ENCODE measurements around the gene PEF1.

PEF1 gene

DNA sequence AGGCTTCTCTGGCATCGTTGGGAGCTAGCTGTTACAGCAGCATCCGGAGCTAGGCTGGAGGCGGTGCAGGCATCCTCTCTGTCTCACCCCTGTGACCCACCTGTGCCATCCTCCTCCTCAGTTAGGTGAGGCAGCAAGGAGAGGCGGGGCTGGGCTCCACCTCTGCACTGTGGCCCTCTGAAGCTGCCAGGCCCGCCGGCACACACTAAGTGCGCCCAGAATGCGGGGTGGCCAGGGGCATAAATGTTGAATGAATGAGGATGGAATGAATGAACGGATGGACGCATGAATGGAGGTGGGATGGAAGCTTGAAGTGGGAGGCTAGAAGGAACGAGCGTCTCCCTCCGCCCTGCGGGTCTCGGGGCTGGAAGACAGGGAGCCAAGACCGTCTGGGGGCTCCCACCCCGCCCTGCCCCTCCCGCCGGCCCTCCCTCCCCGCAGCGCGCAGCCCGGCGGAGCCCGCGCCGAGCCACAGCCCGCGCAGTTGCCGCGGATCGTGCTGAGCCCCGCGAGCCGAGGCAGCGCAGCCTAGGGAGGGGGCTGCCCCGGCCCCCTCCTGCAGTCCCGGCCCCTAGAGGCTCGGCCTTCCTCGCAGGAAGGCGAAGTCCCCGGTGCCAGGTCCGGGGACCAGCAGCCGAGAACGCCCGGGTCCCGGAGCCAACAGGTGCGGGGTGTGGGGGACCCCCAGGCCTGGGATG lies 27.3 kb downstream of the PEF1 start, which contains the start of gene HCRTR1:
Gene HCRTR1 (plus strand): TSS at position 472 of the 698 bp plus-strand sequence. CDS start 1,504 bp downstream, outside the sequence.
- POLR2A ChIA-PET, result no interaction called here
- TF ChIP-seq, protein P1, sequence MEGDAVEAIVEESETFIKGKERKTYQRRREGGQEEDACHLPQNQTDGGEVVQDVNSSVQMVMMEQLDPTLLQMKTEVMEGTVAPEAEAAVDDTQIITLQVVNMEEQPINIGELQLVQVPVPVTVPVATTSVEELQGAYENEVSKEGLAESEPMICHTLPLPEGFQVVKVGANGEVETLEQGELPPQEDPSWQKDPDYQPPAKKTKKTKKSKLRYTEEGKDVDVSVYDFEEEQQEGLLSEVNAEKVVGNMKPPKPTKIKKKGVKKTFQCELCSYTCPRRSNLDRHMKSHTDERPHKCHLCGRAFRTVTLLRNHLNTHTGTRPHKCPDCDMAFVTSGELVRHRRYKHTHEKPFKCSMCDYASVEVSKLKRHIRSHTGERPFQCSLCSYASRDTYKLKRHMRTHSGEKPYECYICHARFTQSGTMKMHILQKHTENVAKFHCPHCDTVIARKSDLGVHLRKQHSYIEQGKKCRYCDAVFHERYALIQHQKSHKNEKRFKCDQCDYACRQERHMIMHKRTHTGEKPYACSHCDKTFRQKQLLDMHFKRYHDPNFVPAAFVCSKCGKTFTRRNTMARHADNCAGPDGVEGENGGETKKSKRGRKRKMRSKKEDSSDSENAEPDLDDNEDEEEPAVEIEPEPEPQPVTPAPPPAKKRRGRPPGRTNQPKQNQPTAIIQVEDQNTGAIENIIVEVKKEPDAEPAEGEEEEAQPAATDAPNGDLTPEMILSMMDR (IDR thresholded peaks at IDR 0.05; ENCODE audit: control extremely low read depth, extremely low read depth, low read depth, missing control alignments), result no peak
- DNase-seq (ENCODE audit: extremely low spot score), result no peak
- CTCF ChIA-PET, result interaction anchor here (1.1 to 4.2 kb wide), 18 partner anchors 10 to 79 kb away, joined by 3 to 52 read pairs (median 7); partner anchors contain the start of gene PEF1

DNA sequence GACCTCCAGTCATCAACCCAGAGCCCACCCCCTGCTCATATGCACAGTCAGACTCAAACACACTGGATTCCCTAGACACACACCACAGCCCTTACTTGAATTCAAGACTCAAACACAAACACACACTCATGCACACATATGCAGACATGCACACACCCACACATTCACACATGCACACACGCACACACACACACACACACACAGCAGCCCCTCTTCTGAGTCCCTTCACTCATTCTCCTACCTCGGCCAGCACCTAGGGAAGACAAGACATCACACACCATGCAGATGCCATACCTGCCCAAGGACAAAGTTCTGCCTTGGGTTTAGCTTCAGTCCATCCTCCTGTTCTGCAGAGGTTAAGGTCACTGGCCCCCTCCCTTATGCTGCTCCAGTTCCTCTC lies 28.7 kb downstream of the PEF1 start:
- TF ChIP-seq, protein P1 (IDR thresholded peaks at IDR 0.05; ENCODE audit: control extremely low read depth, extremely low read depth, low read depth, missing control alignments), result no peak
- ChIA-PET CTCF (interaction anchor here (3.6 to 4.2 kb wide), 3 partner anchors 13 to 53 kb away, joined by 20 to 52 read pairs (median 28); no protein-coding TSS in a partner anchor), POLR2A (interaction anchor here (0.6 kb wide), 1 partner anchor 10 kb away, joined by 5 read pairs; no protein-coding TSS in a partner anchor)
- no peak for DNase-seq (ENCODE audit: extremely low spot score)

DNA sequence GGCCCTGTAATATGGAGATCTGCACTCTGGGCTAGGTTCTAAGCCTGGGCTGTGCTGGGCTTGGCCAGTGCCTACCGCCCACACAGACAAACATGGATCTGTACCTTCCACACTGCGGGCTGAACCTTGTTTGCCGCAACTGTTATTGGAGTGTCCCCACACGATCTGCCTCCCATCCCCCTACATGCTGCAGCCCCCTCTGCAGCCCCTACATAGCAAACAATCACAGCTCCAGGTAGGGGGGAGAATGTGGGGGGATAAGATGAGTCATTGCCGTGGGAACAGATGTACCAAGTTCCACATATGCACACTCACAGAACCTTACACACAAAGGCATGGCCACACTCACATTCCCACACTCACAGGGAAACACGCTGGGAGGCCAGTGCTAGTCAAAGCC lies 29.3 kb downstream of the PEF1 start:
- no peak for DNase-seq (ENCODE audit: extremely low spot score)
- ChIA-PET POLR2A (interaction anchor here (0.6 kb wide), 1 partner anchor 10 kb away, joined by 5 read pairs; no protein-coding TSS in a partner anchor), CTCF (interaction anchor here (4.2 kb wide), 2 partner anchors 14 to 50 kb away, joined by 28 to 52 read pairs; no protein-coding TSS in a partner anchor)
- TF ChIP-seq, protein P1 (IDR thresholded peaks at IDR 0.05; ENCODE audit: control extremely low read depth, extremely low read depth, low read depth, missing control alignments), result no peak

DNA sequence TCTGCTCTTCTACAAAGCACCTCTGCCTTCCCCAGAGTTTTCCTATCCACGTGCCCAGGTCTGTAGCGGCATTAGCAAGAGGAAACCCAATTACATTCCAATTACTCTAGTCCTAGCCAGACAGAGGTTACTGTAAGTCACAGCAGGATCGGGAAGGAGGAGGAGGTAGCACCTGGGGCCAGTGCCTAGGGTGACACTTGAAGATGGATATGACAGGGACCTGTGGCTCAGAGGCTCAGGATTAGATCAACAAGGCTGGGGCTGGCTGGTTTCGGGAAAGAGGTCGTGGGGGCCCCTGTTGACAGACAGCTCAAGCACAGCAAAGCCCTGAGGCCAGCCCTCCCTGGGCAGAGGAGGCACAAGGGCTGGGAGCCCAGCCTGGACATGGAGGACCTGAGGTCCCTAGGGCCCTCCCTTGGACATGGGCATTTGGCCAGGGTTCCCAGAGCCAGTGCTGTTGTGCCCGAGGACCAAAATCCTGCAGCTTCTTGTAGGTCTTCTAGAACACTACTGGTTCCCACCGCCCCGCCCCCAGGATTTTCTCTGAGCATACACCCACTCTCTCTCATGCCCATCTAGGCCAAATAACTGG lies 30.2 kb downstream of the PEF1 start:
- DNase-seq (ENCODE audit: extremely low spot score), result no peak
- POLR2A ChIA-PET, result no interaction called here
- CTCF ChIA-PET, result interaction anchor here (1.1 kb wide), 1 partner anchor 18 kb away, joined by 4 read pairs; no protein-coding TSS in a partner anchor
- TF ChIP-seq, protein P1 (IDR thresholded peaks at IDR 0.05; ENCODE audit: control extremely low read depth, extremely low read depth, low read depth, missing control alignments), result no peak

DNA sequence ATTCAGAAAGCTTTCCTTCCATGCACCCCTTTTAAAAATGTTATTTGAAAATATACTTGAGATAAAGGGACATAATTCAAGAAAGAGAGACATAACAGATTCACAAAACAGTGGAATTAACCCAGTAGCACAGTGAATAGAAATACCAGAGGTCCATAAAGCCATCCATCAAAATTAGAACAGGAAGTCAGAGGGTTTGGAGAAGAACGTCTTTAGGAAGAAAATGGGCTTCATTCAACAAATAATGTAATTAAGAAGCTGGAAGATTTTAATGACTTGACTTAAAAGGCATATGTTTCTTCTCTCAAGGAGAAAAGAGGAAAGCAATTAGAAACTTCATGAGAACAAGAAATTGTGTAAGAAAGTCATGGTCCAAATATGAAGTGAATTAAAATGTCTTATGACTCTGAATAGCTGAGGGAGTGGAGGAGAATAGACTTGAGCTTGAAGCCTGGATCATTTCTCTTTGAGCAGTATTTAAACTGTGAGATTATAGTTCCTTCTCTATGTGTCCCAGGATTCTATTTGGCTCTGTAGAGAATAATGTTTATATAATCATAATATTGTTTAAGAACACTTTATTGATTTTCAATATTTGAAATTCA lies 35.1 kb downstream of the PEF1 start:
- ChIA-PET CTCF (interaction anchor here (0.8 to 5.7 kb wide), 4 partner anchors 8 to 19 kb away, joined by 3 to 41 read pairs (median 4); partner anchors contain the start of gene HCRTR1), POLR2A (no interaction called here)
- TF ChIP-seq, protein P1 (IDR thresholded peaks at IDR 0.05; ENCODE audit: control extremely low read depth, extremely low read depth, low read depth, missing control alignments), result no peak
- no peak for DNase-seq (ENCODE audit: extremely low spot score)

DNA sequence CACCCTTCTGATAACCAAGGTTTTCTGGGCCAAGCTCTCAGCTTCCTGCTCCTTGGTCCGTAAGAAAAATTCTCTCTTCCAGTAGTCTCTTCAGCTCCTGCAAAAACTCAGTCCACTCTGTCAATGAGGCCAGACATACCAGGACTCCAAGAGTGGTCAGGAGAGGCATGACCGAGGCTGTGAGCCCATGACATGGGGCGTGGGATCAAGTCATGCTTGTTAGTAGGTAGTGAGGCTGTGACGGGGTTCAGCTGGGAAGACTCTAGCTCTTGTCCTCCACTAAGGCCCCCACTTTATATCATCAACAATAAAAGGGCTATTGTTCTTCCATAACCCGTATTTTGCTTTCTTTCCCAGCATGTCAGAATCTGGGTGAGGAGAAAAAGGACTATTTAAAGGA lies 37.3 kb downstream of the PEF1 start:
- CTCF ChIA-PET, result interaction anchor here (1.0 to 5.7 kb wide), 7 partner anchors 9 to 44 kb away, joined by 3 to 41 read pairs (median 5); partner anchors contain the start of gene HCRTR1
- POLR2A ChIA-PET, result interaction anchor here (0.6 to 0.7 kb wide), 2 partner anchors 35 to 118 kb away, joined by 3 to 4 read pairs; no protein-coding TSS in a partner anchor
- no peak for DNase-seq (ENCODE audit: extremely low spot score)
- TF ChIP-seq, protein P1 (IDR thresholded peaks at IDR 0.05; ENCODE audit: control extremely low read depth, extremely low read depth, low read depth, missing control alignments), result no peak
